WTC11 (cell line): Measurements from ENCODE around the gene CXCL17. TPM values are rescaled to one million over a fixed set of nuclear protein-coding genes. Genes with fewer than 3 reads are reported as not detected.

Source experiments
- ATAC-seq: fragments of 200-7000 bp; cut with Tn5 transposase; 2 replicates; pipeline ENCODE4 v1.10.0; 2021; ENCODE audit warnings: mild to moderate bottlenecking, moderate library complexity
- CTCF ChIA-PET: fragments of 300-600 bp; sonication (Branson Sonifier 250); formaldehyde crosslinking; loops from one replicate; lab custom pipeline; 2021; ENCODE audit warnings: antibody characterized with exemption; lab: Charles Lee
- POLR2A ChIA-PET: fragments of 350-600 bp; sonication (Branson Sonifier 250); formaldehyde crosslinking; loops from one replicate; lab custom pipeline; 2021; ENCODE audit warnings: antibody characterized with exemption; lab: Charles Lee
- DNase-seq: peaks from one replicate; pipeline ENCODE4 v3.0.0; 2021; ENCODE audit warnings: low spot score
- H3K27ac Mint-ChIP-seq: 2 replicates; pipeline ENCODE4 v1.8.0; 2021; ENCODE audit warnings: mixed read lengths
- H3K27me3 Mint-ChIP-seq: 2 replicates; pipeline ENCODE4 v1.8.0; 2021; ENCODE audit warnings: low read depth, mild to moderate bottlenecking, moderate library complexity, mixed read lengths
- H3K36me3 Mint-ChIP-seq: 2 replicates; pipeline ENCODE4 v1.8.0; 2021; ENCODE audit warnings: mixed read lengths
- H3K4me1 Mint-ChIP-seq: 2 replicates; pipeline ENCODE4 v1.8.0; 2022; ENCODE audit warnings: mixed read lengths
- H3K4me3 Mint-ChIP-seq: 2 replicates; pipeline ENCODE4 v1.8.0; 2021; ENCODE audit warnings: mild to moderate bottlenecking, moderate library complexity, mixed read lengths
- H3K9me3 Mint-ChIP-seq: 2 replicates; pipeline ENCODE4 v1.8.0; 2021; ENCODE audit warnings: mixed read lengths
- ATF1 ChIP-seq: sonication (generic); formaldehyde crosslinking; IDR thresholded peaks from 2 replicates; pipeline ENCODE4 v1.8.1; 2023; ENCODE audit warnings: mild to moderate bottlenecking, moderate library complexity, missing genetic modification reagents
- CREB1 ChIP-seq: sonication (generic); formaldehyde crosslinking; IDR thresholded peaks from 2 replicates; pipeline ENCODE4 v1.8.0; 2023; ENCODE audit warnings: mild to moderate bottlenecking, missing genetic modification reagents
- CREM ChIP-seq: sonication (generic); formaldehyde crosslinking; IDR thresholded peaks from 2 replicates; pipeline ENCODE4 v1.8.1; 2022; ENCODE audit warnings: mild to moderate bottlenecking, missing genetic modification reagents, moderate library complexity
- ELF4 ChIP-seq: sonication (generic); formaldehyde crosslinking; IDR thresholded peaks from 2 replicates; pipeline ENCODE4 v1.8.1; 2022; ENCODE audit warnings: low read depth, mild to moderate bottlenecking, moderate library complexity, missing genetic modification reagents
- ETV6 ChIP-seq: sonication (generic); formaldehyde crosslinking; IDR thresholded peaks from 2 replicates; pipeline ENCODE4 v1.8.1; 2022; ENCODE audit warnings: mild to moderate bottlenecking, missing genetic modification reagents
- FOXK1 ChIP-seq: sonication (generic); formaldehyde crosslinking; IDR thresholded peaks from 2 replicates; pipeline ENCODE4 v1.8.0; 2022; ENCODE audit warnings: mild to moderate bottlenecking, moderate library complexity, missing genetic modification reagents
- FOXP1 ChIP-seq: sonication (generic); formaldehyde crosslinking; IDR thresholded peaks from 2 replicates; pipeline ENCODE4 v1.8.0; 2022; ENCODE audit warnings: missing genetic modification reagents, mild to moderate bottlenecking, moderate library complexity, borderline replicate concordance
- JAZF1 ChIP-seq: fragments of 250-450 bp; sonication (Bioruptor Pico); IDR thresholded peaks from 2 replicates; pipeline ENCODE4 v1.9.0; 2021; ENCODE audit warnings: moderate library complexity, mild to moderate bottlenecking, inconsistent platforms
- JUN ChIP-seq: sonication (generic); formaldehyde crosslinking; IDR thresholded peaks from 2 replicates; pipeline ENCODE4 v1.8.0; 2023; ENCODE audit warnings: mild to moderate bottlenecking, missing genetic modification reagents
- KAT7 ChIP-seq: sonication (generic); formaldehyde crosslinking; IDR thresholded peaks from 2 replicates; pipeline ENCODE4 v1.8.1; 2023; ENCODE audit warnings: missing genetic modification reagents, mild to moderate bottlenecking, borderline replicate concordance
- NFYB ChIP-seq: sonication (generic); formaldehyde crosslinking; conservative IDR thresholded peaks from 2 replicates; pipeline ENCODE4 v1.8.0; 2022; ENCODE audit warnings: low read depth, missing genetic modification reagents
- SMAD4 ChIP-seq: sonication (generic); formaldehyde crosslinking; IDR thresholded peaks from 2 replicates; pipeline ENCODE4 v1.8.0; 2022; ENCODE audit warnings: mild to moderate bottlenecking, missing genetic modification reagents
- TCF7 ChIP-seq: sonication (generic); formaldehyde crosslinking; IDR thresholded peaks from 2 replicates; pipeline ENCODE4 v1.8.0; 2022; ENCODE audit warnings: mild to moderate bottlenecking, low read depth, missing genetic modification reagents, moderate library complexity
- TP53 ChIP-seq: sonication (generic); formaldehyde crosslinking; IDR thresholded peaks from 2 replicates; pipeline ENCODE4 v1.8.1; 2023; ENCODE audit warnings: mild to moderate bottlenecking, missing genetic modification reagents
- ZBTB21 ChIP-seq: sonication (generic); formaldehyde crosslinking; IDR thresholded peaks from 2 replicates; pipeline ENCODE4 v1.8.1; 2023; ENCODE audit warnings: mild to moderate bottlenecking, missing genetic modification reagents, borderline replicate concordance
- ZNF138 ChIP-seq: sonication (generic); formaldehyde crosslinking; conservative IDR thresholded peaks from 2 replicates; pipeline ENCODE4 v1.8.1; 2022; ENCODE audit warnings: mild to moderate bottlenecking, moderate library complexity, missing genetic modification reagents
- ZNF219 ChIP-seq: sonication (generic); formaldehyde crosslinking; IDR thresholded peaks from 2 replicates; pipeline ENCODE4 v1.8.0; 2023; ENCODE audit warnings: missing genetic modification reagents, mild to moderate bottlenecking, borderline replicate concordance
- ZNF263 ChIP-seq: sonication (generic); formaldehyde crosslinking; IDR thresholded peaks from 2 replicates; pipeline ENCODE4 v1.8.1; 2022; ENCODE audit warnings: low read depth, mild to moderate bottlenecking, moderate library complexity, missing genetic modification reagents
- ZNF317 ChIP-seq: sonication (generic); formaldehyde crosslinking; IDR thresholded peaks from 2 replicates; pipeline ENCODE4 v1.8.1; 2023; ENCODE audit warnings: low read depth, mild to moderate bottlenecking, moderate library complexity, missing genetic modification reagents, borderline replicate concordance
- total RNA-seq: library from RNA; stranded (reverse); gene quantifications from 3 replicates; pipeline ENCODE4 v1.2.3, GENCODE V29; 2021
- TF ChIP-seq, protein P1 (sequence below): sonication (generic); formaldehyde crosslinking; IDR thresholded peaks from 2 replicates; pipeline ENCODE4 v1.8.0; 2023; ENCODE audit warnings: mild to moderate bottlenecking, missing genetic modification reagents
- TF ChIP-seq, protein P2 (sequence below): sonication (generic); formaldehyde crosslinking; IDR thresholded peaks from 2 replicates; pipeline ENCODE4 v1.8.0; 2022; ENCODE audit warnings: missing genetic modification reagents
- TF ChIP-seq, protein P3 (sequence below): sonication (generic); formaldehyde crosslinking; IDR thresholded peaks from 2 replicates; pipeline ENCODE4 v1.8.1; 2023; ENCODE audit warnings: mild to moderate bottlenecking, missing genetic modification reagents
- TF ChIP-seq, protein P4 (sequence below): fragments of 200-600 bp; IDR thresholded peaks from 2 replicates; pipeline ENCODE4 v1.8.0; 2022; ENCODE audit warnings: antibody characterized with exemption

The CXCL17 gene
- total RNA-seq, 1 experiment from 2014 or later: not detected

DNA sequence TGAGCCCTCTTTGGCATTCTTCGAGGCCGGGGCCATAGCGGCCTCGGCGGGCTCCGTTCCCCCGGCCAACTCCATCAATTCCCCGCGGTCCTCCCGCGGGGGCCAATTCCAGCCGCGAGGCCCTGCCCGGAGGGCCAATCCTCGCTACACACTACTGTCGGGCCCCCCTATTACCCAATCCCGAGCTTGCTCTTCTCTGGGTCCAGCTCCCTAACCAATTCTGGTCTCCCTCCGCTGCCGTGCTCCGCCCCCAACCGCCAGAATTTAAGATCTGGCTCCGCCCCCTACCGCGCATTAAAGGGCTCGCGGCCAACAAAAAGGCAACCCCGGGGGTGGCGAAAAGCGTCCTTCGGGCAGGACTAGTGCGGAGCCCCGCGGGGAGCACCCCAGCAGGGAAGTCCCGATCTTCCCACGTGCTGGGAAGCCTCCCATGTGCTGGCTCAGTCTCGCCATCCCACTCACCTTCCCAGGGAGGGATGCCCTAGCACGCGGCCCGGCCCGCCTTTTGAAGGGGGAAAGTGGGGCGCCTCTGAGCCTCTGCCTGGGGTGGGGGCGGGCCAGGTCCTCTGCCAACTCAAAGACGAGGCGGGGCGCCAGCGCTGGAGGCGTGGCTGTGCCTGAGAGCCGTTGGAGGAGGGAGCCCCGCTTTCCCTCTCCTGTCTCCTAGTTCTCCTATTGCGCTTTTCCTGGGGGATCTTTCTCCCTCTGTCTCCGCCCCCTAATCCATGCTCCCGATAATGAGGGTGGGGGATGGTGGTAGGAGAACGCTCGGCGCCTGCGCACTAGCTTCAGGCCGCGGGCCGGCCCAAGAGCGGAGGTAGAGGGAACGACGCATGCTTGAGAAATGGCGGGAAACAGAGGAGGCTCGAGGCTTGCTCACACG lies 19.0 kb downstream of the CXCL17 start (continued):
- TF ChIP-seq, protein P1, sequence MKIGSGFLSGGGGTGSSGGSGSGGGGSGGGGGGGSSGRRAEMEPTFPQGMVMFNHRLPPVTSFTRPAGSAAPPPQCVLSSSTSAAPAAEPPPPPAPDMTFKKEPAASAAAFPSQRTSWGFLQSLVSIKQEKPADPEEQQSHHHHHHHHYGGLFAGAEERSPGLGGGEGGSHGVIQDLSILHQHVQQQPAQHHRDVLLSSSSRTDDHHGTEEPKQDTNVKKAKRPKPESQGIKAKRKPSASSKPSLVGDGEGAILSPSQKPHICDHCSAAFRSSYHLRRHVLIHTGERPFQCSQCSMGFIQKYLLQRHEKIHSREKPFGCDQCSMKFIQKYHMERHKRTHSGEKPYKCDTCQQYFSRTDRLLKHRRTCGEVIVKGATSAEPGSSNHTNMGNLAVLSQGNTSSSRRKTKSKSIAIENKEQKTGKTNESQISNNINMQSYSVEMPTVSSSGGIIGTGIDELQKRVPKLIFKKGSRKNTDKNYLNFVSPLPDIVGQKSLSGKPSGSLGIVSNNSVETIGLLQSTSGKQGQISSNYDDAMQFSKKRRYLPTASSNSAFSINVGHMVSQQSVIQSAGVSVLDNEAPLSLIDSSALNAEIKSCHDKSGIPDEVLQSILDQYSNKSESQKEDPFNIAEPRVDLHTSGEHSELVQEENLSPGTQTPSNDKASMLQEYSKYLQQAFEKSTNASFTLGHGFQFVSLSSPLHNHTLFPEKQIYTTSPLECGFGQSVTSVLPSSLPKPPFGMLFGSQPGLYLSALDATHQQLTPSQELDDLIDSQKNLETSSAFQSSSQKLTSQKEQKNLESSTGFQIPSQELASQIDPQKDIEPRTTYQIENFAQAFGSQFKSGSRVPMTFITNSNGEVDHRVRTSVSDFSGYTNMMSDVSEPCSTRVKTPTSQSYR (CRISPR knock-in tag): peak; percentile 97
- TF ChIP-seq ZNF317 (CRISPR knock-in tag) (0 out of 2 replicates have a peak, but pooled peaks have one; percentile 52), FOXK1 (CRISPR knock-in tag) (peak; percentile 82), CREB1 (CRISPR knock-in tag) (peak; percentile 86; the same call in 1 of the 2 replicates), JUN (CRISPR knock-in tag) (no peak; the same call in 1 of the 2 replicates), NFYB (peak; percentile 35; the same call in 1 of the 2 replicates), TCF7 (no peak; the same call in 1 of the 2 replicates), CREM (CRISPR knock-in tag) (peak; percentile 75; the same call in 1 of the 2 replicates), TP53 (CRISPR knock-in tag) (peak; percentile 95), ELF4 (peak; percentile 59; the same call in 1 of the 2 replicates), FOXP1 (peak; percentile 64; the same call in 1 of the 2 replicates), ZBTB21 (CRISPR knock-in tag) (peak; percentile 73; the same call in 1 of the 2 replicates), ZNF138 (CRISPR knock-in tag) (0 out of 2 replicates have a peak, but pooled peaks have one; percentile 83)
- TF ChIP-seq, protein P2, sequence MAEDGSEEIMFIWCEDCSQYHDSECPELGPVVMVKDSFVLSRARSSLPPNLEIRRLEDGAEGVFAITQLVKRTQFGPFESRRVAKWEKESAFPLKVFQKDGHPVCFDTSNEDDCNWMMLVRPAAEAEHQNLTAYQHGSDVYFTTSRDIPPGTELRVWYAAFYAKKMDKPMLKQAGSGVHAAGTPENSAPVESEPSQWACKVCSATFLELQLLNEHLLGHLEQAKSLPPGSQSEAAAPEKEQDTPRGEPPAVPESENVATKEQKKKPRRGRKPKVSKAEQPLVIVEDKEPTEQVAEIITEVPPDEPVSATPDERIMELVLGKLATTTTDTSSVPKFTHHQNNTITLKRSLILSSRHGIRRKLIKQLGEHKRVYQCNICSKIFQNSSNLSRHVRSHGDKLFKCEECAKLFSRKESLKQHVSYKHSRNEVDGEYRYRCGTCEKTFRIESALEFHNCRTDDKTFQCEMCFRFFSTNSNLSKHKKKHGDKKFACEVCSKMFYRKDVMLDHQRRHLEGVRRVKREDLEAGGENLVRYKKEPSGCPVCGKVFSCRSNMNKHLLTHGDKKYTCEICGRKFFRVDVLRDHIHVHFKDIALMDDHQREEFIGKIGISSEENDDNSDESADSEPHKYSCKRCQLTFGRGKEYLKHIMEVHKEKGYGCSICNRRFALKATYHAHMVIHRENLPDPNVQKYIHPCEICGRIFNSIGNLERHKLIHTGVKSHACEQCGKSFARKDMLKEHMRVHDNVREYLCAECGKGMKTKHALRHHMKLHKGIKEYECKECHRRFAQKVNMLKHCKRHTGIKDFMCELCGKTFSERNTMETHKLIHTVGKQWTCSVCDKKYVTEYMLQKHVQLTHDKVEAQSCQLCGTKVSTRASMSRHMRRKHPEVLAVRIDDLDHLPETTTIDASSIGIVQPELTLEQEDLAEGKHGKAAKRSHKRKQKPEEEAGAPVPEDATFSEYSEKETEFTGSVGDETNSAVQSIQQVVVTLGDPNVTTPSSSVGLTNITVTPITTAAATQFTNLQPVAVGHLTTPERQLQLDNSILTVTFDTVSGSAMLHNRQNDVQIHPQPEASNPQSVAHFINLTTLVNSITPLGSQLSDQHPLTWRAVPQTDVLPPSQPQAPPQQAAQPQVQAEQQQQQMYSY (CRISPR knock-in tag): no peak
- TF ChIP-seq, protein P3, sequence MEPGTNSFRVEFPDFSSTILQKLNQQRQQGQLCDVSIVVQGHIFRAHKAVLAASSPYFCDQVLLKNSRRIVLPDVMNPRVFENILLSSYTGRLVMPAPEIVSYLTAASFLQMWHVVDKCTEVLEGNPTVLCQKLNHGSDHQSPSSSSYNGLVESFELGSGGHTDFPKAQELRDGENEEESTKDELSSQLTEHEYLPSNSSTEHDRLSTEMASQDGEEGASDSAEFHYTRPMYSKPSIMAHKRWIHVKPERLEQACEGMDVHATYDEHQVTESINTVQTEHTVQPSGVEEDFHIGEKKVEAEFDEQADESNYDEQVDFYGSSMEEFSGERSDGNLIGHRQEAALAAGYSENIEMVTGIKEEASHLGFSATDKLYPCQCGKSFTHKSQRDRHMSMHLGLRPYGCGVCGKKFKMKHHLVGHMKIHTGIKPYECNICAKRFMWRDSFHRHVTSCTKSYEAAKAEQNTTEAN (CRISPR knock-in tag): peak; percentile 88; the same call in 1 of the 2 replicates

DNA sequence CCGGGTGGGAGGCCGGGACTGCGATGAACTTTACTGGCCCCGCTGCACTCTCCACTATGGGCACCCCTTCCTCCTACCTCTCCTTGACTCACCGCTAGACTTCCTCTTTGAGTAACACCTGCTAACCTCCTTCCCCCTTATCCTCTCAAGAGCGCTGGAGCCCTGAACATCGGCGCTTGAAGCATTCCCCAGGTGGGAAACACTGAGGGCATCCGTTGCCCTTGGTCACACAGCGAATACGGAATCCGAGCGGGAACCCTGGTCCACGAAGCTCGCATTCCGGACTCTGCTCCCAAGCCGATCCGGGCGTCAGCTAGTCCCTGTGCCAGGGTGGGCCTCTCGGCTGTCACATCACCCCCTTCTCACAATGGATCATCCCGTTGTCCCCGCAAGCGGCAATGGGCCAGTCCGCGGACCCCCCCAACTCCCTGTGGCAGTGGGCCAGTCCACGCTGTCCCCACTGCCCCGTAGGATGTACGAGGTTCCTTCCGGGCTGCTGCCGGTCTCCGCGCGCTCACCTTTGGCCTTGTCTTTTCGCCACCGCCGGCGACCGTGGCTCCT lies 19.8 kb downstream of the CXCL17 start:
- peaks cover 6% of the 10 kb centered on the region for H3K9me3 Mint-ChIP-seq
- H3K27me3 Mint-ChIP-seq: peaks cover 98% of the 10 kb centered on the region
- CTCF ChIA-PET: interaction anchor here (0.8 to 5.2 kb wide), 17 partner anchors 11 to 309 kb away, joined by 3 to 81 read pairs (median 5); partner anchors contain the start of genes CXCL17 and POU2F2
- H3K4me3 Mint-ChIP-seq: peak overlapping the region; percentile 82
- TF ChIP-seq, protein P4, sequence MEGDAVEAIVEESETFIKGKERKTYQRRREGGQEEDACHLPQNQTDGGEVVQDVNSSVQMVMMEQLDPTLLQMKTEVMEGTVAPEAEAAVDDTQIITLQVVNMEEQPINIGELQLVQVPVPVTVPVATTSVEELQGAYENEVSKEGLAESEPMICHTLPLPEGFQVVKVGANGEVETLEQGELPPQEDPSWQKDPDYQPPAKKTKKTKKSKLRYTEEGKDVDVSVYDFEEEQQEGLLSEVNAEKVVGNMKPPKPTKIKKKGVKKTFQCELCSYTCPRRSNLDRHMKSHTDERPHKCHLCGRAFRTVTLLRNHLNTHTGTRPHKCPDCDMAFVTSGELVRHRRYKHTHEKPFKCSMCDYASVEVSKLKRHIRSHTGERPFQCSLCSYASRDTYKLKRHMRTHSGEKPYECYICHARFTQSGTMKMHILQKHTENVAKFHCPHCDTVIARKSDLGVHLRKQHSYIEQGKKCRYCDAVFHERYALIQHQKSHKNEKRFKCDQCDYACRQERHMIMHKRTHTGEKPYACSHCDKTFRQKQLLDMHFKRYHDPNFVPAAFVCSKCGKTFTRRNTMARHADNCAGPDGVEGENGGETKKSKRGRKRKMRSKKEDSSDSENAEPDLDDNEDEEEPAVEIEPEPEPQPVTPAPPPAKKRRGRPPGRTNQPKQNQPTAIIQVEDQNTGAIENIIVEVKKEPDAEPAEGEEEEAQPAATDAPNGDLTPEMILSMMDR: no peak
- TF ChIP-seq ZNF219 (no peak), JUN (CRISPR knock-in tag) (0 out of 2 replicates have a peak, but pooled peaks have one; percentile 41), SMAD4 (CRISPR knock-in tag) (no peak), ATF1 (CRISPR knock-in tag) (no peak), ZNF263 (no peak), CREB1 (CRISPR knock-in tag) (no peak), ETV6 (CRISPR knock-in tag) (no peak), JAZF1 (no peak), KAT7 (CRISPR knock-in tag) (0 out of 2 replicates have a peak, but pooled peaks have one; percentile 60)
- TF ChIP-seq, all 79 proteins: peak for 2
- Mint-ChIP-seq H3K4me1 (peaks cover 31% of the 10 kb centered on the region), H3K27ac (no peak overlapping the region), H3K36me3 (peaks cover 2% of the 10 kb centered on the region)
- DNase-seq: peak; percentile 66
- POLR2A ChIA-PET: interaction anchor here (0.6 to 2.2 kb wide), 8 partner anchors 10 to 552 kb away, joined by 3 to 13 read pairs (median 4); no protein-coding TSS in a partner anchor
- peak; percentile 5 for ATAC-seq
